GM19193 (cell line): ENCODE data around the gene SCMH1.

Experiments used
- POLR2A ChIP-seq: IDR thresholded peaks from 4 replicates; pipeline ENCODE4 v1.6.1; 2011; ENCODE audit not compliant: insufficient read depth, insufficient read length; ENCODE audit errors: extremely low read depth

Gene SCMH1

DNA sequence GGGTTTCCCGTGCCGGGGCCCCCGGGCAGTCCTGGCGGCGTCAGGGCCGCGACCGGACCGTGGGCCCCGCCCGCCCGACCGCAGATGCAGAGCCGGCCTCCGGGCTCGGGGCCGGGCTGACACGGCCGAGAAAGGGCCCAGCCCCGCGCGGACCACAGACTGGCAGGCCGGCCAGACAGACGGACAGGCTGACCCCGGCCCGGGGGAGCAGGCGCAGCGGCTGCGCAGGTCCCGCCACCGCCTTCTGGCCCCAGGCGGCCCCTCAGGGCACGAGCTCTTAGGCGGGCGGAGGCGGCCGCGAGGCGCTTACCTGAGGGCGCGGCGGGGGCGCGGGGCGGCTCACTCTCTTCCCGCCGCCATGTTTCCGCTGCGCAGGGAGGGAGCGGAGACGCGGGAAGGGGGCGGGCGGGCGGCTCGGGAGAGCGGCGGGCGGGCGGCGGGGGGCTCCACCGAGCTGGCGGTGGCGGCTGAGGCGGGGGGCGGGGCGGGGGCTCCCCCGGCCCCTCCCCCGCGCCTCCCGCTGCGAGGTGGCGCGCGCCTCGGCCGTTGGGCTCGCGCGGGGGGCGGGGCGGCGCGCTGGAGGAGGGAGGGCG, at the start of gene SCMH1:
TSS of gene SCMH1 (minus strand) at position 558 of the 593 bp plus-strand sequence. CDS start 56,173 bp downstream, outside the sequence.
- no peak for TF ChIP-seq POLR2A

DNA sequence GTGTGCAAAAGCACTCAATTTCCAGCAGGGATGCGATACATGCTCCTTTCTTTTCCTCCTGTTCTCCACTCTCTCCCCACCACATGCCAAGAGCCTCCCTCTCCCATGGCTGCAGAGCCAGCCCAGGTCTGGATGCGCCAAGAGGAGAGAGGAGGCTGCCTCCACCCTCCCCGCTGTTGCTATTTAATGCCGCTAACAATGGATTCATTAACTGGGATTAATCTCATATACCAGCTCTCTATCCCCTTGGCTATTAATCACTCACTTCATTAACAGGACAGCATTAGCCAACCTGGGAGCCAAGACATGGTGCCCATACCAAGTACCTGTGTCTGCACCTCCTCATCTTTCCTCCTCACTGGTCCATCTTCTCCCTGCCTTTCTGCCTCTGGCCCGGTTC, 49.1 kb upstream of the SCMH1 start:
- TF ChIP-seq POLR2A = no peak

DNA sequence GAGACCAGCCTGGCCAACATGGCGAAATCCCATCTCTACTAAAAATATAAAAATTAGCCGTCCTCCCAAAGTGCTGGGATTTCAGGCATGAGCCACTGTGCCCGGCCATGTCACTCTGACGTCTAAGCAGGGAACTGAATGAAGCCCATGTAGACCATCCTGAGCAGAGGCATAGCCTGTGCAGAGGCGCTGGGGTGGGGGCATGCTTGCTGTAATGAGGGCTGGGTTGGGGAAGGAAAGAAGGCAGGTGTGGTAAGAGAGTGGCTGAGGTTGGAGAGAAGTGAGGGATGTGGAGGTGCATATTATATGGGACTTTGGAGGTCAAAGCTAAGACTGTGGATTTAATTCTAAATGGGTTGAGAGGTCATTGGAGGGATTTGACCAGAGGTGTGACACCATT, 47.1 kb upstream of the SCMH1 start:
- no peak for TF ChIP-seq POLR2A

DNA sequence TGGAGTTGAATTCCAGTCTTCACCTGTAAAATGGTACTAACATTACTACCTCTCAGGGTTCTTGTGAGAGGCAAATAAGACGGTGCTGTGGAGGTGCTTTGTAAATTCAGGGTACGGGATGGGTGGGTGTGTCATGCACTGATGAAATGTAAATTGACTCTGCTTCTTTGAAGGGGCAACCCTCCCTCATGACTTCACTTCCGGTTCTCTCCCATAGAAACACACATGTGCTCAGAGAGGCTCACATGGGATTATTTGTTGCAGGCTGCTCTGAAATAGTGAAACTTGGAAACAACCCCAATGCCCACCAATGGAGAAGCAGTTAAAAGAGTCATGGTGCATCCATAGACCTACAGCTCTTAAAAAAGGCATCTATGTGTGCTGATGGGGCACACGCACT, 44.9 kb upstream of the SCMH1 start:
- TF ChIP-seq POLR2A = no peak

DNA sequence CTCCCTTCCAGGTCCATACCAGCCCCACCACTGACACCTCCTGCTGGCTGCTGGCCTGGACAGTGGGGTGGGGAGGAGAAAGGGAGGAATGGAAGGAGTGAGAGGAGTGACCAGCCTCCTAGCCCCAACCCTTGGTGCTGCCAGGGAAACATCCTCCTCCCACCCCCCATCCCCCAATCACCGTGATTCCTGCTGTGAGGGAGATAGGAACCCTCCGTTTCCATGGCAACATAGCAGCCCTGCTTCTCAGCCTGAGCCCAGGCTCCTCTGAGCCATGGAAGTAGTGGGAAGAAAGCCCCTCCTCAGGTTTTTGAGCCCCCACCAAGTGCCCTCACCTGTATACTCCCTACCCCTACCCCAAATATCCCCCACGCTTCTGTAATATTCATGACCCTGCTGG, 44.4 kb upstream of the SCMH1 start:
- no peak for TF ChIP-seq POLR2A

DNA sequence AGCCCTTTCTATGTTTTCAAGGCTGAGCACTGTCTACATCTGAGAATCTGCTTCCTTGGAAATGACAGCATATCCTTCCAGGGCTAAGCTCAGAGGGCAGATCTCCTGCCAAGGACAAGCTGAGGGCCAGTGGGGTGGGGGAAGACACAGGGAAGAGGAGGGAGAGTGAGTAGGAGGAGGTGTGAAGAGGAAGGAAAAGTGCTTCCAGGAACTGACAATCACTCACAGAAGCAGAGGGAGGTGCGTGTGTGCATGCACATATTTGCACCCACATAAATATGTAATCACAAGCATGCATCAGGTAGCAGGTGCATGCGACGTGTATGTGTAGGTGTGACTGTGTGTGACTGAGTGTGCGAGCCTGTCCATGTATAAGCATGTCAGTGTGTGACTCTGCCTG, 43.7 kb upstream of the SCMH1 start:
- TF ChIP-seq POLR2A = no peak

DNA sequence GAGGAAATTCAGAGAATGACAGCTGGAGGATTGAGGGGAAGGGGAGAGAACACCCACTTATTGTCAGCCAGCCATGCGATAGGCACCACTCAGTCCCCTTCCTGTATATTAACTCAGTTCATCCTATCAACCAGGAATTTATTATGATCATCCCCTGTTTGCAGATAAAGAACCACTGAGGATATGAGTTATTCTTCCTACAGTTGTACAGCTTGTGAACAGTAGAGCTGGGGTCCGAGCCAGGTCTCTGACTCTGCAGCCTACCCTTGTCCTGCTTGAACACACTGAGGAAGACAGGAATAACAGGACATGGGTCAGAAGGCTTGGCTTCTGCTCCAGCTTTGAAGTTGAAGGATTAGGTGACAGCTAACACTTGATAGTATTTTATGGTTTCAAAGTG, 42.0 kb upstream of the SCMH1 start:
- no peak for TF ChIP-seq POLR2A

DNA sequence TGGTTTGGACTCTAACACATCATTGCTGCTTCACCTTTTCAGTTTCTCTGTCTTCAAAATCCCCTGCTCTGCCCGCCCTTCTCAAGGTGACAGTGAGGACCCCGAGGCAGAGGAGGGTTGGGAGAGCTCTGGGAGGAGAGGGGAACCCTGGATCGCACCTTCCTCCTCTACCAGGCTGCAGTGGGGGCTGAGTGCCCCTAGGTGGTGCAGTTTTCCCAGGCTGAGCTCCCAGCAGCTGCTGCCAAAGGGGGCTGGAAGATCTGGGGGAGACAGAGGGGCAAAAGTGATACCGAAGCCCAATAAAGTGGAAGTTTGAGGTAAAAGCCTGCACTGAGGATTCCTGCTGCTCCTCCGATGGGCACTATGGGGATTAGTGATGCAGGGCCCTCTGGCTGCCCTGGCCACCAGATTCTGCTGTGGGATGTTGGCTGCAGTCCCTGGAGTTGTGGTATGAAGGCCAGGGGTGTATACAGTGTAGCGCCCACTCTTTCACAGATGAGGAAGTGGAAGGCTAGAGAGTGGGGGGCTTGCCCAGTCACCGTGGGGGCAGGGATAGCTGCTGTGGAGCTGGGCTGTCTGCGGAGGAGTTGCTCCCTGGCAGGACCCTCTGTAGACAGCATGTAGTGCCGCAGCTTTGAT, 40.7 kb upstream of the SCMH1 start:
- TF ChIP-seq POLR2A = no peak

DNA sequence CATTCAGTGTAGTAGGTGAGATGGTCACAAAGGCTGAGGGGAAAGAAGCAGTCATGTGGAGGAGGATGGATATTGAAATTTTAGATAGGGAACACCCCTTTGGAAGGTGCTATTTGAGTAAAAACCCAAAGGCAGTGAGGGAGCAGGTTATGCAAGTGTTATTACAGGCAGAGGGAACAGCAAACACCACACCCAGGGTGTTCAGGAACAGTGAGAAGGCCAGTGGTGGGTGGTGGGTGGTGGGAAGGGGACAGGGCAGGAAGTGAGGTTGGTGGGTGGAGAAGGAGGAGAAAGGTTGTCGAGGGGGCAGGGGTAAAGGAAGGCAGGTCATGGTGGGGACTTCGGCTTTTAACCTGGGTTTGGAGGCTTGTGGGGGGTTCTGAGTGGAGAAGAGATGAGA, 39.2 kb upstream of the SCMH1 start:
- no peak for TF ChIP-seq POLR2A

DNA sequence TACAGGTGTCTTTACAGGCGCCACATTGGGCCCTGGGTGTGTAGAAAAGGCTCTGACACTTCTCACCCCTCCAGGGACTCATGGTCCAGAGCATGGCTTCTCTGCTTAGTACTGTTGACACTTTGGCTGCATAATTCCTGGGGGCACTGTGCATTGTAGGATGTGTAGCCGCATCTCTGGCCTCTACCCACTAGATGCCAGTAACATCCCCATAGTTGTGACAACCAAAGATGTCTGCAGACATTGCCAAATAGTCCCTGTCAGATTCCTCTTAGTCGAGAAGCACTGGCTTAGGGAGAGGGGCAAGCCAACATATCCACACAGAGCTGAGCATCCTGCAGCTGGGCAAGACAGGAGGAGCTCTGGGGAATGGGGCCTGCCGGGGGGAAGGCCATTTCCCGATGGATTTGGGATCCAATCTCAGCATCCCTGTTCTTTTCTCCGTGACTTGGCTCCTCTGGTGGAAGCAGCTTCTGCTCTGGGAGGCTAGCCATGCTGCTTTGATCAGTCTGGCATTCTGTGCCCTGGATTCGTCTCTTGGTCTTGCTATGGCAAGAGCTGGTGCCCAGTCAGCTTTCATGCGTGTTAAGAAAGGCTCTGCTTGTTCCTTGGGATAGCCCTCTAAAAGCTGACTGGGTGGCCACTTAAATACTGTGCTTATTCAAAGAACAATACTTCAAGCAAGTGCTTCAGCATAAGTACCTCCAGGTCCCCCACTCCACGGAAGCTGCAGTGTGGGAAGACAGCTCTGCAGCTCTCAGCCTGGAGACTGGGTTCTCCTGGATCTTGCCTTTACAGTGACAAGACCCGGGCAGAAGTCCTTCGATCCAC, 38.3 kb upstream of the SCMH1 start:
- TF ChIP-seq POLR2A = no peak

DNA sequence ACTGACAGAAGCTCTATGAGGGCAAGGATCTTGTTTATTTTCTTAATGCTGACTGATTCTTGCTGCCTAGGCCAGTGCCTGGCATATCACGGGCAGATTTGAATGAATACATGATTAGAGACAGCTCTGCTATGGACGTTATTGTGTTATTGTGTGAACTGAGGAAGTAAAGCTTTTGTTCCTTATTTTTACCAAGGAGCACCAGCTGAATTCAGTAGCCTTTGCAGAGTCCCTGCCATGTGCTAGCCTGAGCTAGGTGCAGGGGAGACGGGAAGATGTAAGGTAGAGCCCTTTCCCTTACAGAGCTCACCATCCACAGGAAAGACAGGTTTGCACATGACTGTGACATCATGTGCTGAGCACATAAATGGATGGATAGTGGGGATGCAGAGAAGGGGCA, 36.0 kb upstream of the SCMH1 start:
- TF ChIP-seq POLR2A = no peak

DNA sequence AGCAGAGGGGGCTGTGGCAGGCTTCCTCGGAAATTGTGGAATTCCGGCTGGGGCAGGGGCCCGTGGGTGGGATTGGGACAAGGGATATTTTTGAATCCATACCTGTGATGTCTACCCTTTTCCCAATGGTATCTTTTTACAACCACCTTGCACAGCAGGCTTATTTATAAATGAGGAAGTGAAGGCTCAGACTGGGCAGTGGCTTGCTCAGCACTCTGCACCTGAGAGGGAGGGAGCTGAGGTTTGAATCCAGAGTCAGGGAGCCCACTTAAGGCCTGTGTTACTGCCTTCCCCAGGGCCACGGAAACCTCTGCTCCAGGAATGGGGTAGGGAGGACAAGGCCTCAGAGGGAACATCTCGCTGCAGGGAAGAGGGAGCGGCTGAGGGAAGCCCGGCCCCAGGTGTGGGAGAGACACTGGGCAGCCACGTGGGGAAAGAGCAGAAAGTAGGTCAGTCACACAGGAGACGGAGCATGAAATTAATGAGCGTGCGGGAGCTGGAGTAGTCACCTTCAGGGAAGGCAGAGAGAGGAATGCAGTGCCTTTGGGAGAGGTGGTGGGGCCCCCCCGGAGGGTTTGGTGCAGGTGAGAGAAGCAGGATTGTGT, 35.4 kb upstream of the SCMH1 start:
- no peak for TF ChIP-seq POLR2A

DNA sequence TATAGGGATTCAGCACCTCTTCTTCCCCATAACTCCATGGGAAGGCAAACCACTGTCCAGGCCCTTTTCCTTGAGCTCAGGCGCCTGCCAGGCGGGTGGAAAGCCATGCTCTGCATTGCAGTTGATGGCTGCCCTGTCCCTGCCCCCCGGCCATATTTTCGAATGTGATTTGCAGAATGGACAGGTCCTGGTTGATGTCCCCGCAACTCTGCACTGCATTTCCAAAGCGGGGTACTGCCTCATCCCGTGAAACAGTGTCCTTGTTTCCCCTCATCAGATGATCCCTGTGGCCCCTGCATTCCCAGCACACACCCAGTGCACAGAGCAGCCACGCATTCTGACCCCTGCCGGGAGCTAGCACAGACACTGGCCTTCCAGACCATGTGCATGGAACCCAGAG, 33.7 kb upstream of the SCMH1 start:
- no peak for TF ChIP-seq POLR2A

DNA sequence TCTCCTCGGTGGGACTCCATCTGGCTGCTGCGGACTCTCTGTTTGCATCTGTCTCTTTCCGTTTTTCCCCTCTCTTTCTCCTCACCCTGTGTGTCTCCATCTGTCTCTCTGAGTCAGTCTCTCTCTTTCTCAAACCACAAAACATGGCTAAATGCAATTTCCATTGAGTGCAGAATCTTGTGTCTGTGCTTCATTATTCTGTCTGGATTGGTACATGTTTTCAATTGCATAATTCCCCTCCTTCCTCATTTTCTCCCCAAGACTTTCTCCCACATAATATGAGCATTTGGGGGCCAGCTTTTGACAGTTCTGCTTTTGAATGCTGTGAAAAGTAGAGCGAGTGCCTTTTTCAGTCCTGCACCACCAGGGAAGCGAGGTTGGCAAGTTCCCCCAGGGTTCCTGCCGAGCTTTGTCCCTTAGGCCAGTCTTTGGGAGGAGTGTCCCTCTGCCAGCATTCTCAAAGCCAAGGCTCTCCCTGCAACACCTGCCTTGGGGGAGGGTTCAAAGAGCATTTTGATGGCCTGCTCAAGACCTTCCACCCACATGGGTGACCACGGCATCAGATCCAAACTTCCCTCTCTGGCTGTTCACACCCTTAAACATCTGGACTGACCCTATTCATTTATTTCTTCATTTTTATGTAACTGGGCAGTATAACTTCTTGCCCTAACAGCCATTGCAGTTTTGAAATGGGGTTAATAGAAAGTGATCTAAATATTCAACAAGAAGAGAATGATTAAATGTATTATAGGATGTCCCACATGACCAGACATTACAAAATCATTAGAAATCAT, 32.8 kb upstream of the SCMH1 start:
- TF ChIP-seq POLR2A = no peak

DNA sequence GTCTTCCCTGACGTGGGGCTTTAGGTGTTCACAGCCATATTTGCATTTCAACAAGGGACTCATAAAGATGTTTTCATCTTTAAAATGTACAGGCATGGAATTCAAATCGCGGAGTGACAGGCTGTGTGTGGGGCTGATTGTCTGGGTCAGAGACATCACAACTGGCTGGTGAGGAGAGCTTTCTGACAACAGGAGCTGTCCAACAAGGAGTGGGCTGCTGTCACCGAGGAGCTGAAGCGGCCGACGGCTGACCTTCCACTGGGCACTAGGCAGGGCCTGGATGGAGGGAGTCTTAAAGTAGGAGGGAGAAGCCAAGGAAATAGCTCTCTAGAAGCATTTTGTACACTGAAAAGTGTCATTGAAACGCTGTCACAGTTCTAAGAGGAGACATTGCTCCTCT, 30.5 kb upstream of the SCMH1 start:
- no peak for TF ChIP-seq POLR2A
